HuH-7.5 (cell line): ENCODE results near the gene USP49.
"Not testable (repeated sequence)": the region's sequence is repeated elsewhere in the genome, so short reads cannot be mapped to it uniquely, and the experiment has no call there.

ENCODE experiments used
- DNase-seq: peaks from one replicate; pipeline ENCODE4 v3.0.0; 2011; ENCODE audit warnings: low spot score

Gene USP49

GRCh38 chr6:41779788-41780550 is 115.2 kb downstream of the USP49 start, which contains the start of gene FRS3:
Gene FRS3, minus strand, starts transcription at chr6:41779900. Its CDS starts 2,913 bp downstream, at chr6:41776987.
- peak; percentile 93 for DNase-seq

- DNase-seq = no peak
Observed at GRCh38 chr6:41779336-41779735, 115.8 kb downstream of the USP49 start.

- no peak for DNase-seq
Observed at GRCh38 chr6:41778895-41779294, 116.3 kb downstream of the USP49 start.

- DNase-seq = no peak
Observed at GRCh38 chr6:41777551-41778285, 117.5 kb downstream of the USP49 start.

- DNase-seq = no peak
Observed at GRCh38 chr6:41775293-41775882, 119.8 kb downstream of the USP49 start.

- DNase-seq = no peak
Observed at GRCh38 chr6:41774841-41775240, 120.3 kb downstream of the USP49 start.

GRCh38 chr6:41771058-41771983 is 123.9 kb downstream of the USP49 start:
- DNase-seq = no peak

GRCh38 chr6:41770381-41771057 is 124.7 kb downstream of the USP49 start:
- DNase-seq = no peak

GRCh38 chr6:41769376-41769775 is 125.8 kb downstream of the USP49 start:
- DNase-seq = no peak

- DNase-seq = no peak
Observed at GRCh38 chr6:41768545-41769308, 126.4 kb downstream of the USP49 start.

GRCh38 chr6:41767112-41767833 is 127.9 kb downstream of the USP49 start:
- DNase-seq = peak; percentile 55

- not testable (repeated sequence) for DNase-seq
Observed at GRCh38 chr6:41766043-41766664, 129.0 kb downstream of the USP49 start.

GRCh38 chr6:41763470-41763869 is 131.7 kb downstream of the USP49 start:
- no peak for DNase-seq

GRCh38 chr6:41759905-41760579 is 135.1 kb downstream of the USP49 start:
- no peak for DNase-seq

GRCh38 chr6:41759106-41759904 is 135.9 kb downstream of the USP49 start:
- no peak for DNase-seq

- no peak for DNase-seq
Observed at GRCh38 chr6:41758641-41759035, 136.5 kb downstream of the USP49 start.

GRCh38 chr6:41757931-41758640 is 137.1 kb downstream of the USP49 start:
- DNase-seq = no peak
